Trophoblast cell (in vitro differentiated cells and primary cell): ENCODE data around the gene ARRDC4.

Source experiments
- DNase-seq, 2 donors: peaks; one replicate each; pipeline ENCODE4 v3.0.0-alpha.2; 2016
- H2AFZ ChIP-seq: 2 replicates; pipeline ENCODE4 v1.6.1; 2013; ENCODE audit warnings: low read length, moderate library complexity, mild to moderate bottlenecking; ENCODE audit not compliant: insufficient read depth, poor library complexity
- H2AK5ac ChIP-seq: 2 replicates; pipeline ENCODE4 v1.6.1; 2013; ENCODE audit warnings: mild to moderate bottlenecking, low read length
- H2BK120ac ChIP-seq: 2 replicates; pipeline ENCODE4 v1.6.1; 2013; ENCODE audit warnings: low read length, mild to moderate bottlenecking, moderate library complexity; ENCODE audit not compliant: insufficient read depth, poor library complexity
- H2BK12ac ChIP-seq: 2 replicates; pipeline ENCODE4 v1.6.1; 2013; ENCODE audit warnings: mild to moderate bottlenecking, low read length, moderate library complexity
- H2BK5ac ChIP-seq: 2 replicates; pipeline ENCODE4 v1.6.1; 2013; ENCODE audit warnings: low read length, low read depth, moderate library complexity, mild to moderate bottlenecking; ENCODE audit not compliant: poor library complexity
- H3K14ac ChIP-seq: 2 replicates; pipeline ENCODE4 v1.6.1; 2013; ENCODE audit warnings: mild to moderate bottlenecking, low read length
- H3K18ac ChIP-seq: 2 replicates; pipeline ENCODE4 v1.6.1; 2013; ENCODE audit warnings: mild to moderate bottlenecking, low read length
- H3K23ac ChIP-seq: 2 replicates; pipeline ENCODE4 v1.6.1; 2013; ENCODE audit warnings: low read length
- H3K27ac ChIP-seq: 2 replicates; pipeline ENCODE4 v1.5.1; 2013; ENCODE audit warnings: low read depth, mild to moderate bottlenecking, inconsistent platforms, low read length, moderate library complexity
- H3K27me3 ChIP-seq: 2 replicates; pipeline ENCODE4 v1.6.1; 2013; ENCODE audit warnings: inconsistent platforms, mild to moderate bottlenecking, low read length, moderate library complexity; ENCODE audit not compliant: insufficient read depth
- H3K36me3 ChIP-seq, 2 experiments: 1 replicate in 1 of 2; 2 replicates in 1 of 2; pipeline ENCODE4 v1.6.1; 2013; ENCODE audit warnings: low read length in 2 of 2, mild to moderate bottlenecking in 2 of 2, moderate library complexity in 1 of 2; ENCODE audit not compliant: insufficient read depth in 2 of 2, control insufficient read depth in 1 of 2
- H3K4ac ChIP-seq: 2 replicates; pipeline ENCODE4 v1.6.1; 2013; ENCODE audit warnings: low read depth, mild to moderate bottlenecking, low read length, moderate library complexity
- H3K4me1 ChIP-seq, 2 experiments: 1 replicate in 1 of 2; 2 replicates in 1 of 2; pipeline ENCODE4 v1.6.1; 2013; ENCODE audit warnings: low read length in 2 of 2, mild to moderate bottlenecking in 2 of 2, moderate library complexity in 1 of 2; ENCODE audit not compliant: insufficient read depth in 2 of 2, control insufficient read depth in 1 of 2
- H3K4me2 ChIP-seq: 2 replicates; pipeline ENCODE4 v1.6.1; 2013; ENCODE audit warnings: inconsistent platforms, mild to moderate bottlenecking, low read length, moderate library complexity
- H3K4me3 ChIP-seq: 2 replicates; pipeline ENCODE4 v1.5.1; 2013; ENCODE audit warnings: mild to moderate bottlenecking, low read depth, low read length, inconsistent platforms
- H3K79me1 ChIP-seq: one replicate; pipeline ENCODE4 v1.6.1; 2013; ENCODE audit warnings: low read length
- H3K79me2 ChIP-seq: 2 replicates; pipeline ENCODE4 v1.6.1; 2013; ENCODE audit warnings: low read length, mild to moderate bottlenecking; ENCODE audit not compliant: control insufficient read depth, insufficient read depth, poor library complexity
- H3K9ac ChIP-seq: 2 replicates; pipeline ENCODE4 v1.6.1; 2013; ENCODE audit warnings: mild to moderate bottlenecking, low read length
- H3K9me3 ChIP-seq: 2 replicates; pipeline ENCODE4 v1.6.1; 2013; ENCODE audit warnings: low read depth, mild to moderate bottlenecking, control low read depth, inconsistent platforms, low read length; ENCODE audit not compliant: insufficient read depth
- H4K12ac ChIP-seq: 2 replicates; pipeline ENCODE4 v1.6.1; 2013; ENCODE audit warnings: low read depth, mild to moderate bottlenecking, low read length, moderate library complexity
- H4K8ac ChIP-seq: 2 replicates; pipeline ENCODE4 v1.6.1; 2013; ENCODE audit warnings: low read depth, mild to moderate bottlenecking, low read length, moderate library complexity
- H4K91ac ChIP-seq: one replicate; pipeline ENCODE4 v1.6.1; 2013; ENCODE audit warnings: low read depth, mild to moderate bottlenecking, low read length, moderate library complexity
- WGBS: extraction: QIAGEN DNeasy Blood & Tissue Kit; methylation state at CpG from one replicate; pipeline ENCODE4 v1.1.7; 2013; ENCODE audit warnings: missing lambda C conversion rate; ENCODE audit not compliant: insufficient read length, insufficient coverage; ENCODE audit errors: extremely low coverage; 5-methylcytosine and 5-hydroxymethylcytosine counted together

ARRDC4 gene

DNA sequence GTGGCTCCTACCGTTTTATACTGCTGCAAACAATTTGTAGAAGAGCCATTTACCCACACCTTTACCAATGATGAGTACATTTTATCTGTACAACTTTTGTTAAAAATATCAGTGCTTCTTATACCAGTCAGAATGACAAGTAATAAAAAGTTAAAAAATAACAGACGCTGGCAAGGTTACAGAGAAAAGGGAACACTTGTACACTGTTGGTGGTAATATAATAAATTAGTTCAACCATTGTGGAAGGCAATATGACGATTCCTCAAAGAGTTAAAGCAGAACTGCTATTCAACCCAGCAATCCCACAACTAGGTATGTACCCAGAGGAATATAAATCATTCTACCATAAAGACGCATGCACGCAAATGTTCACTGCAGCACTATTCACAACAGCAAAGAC lies 51.9 kb downstream of the ARRDC4 start:
- no peaks in the 10 kb centered on the region for H3K4me1 ChIP-seq
- no peak overlapping the region for H3K18ac ChIP-seq
- H3K79me1 ChIP-seq, result no peaks in the 10 kb centered on the region
- no peak overlapping the region for H3K4me2 ChIP-seq
- no peak for DNase-seq
- no peak overlapping the region for H4K91ac ChIP-seq
- H4K8ac ChIP-seq, result no peak overlapping the region
- no peaks in the 10 kb centered on the region for H3K9me3 ChIP-seq
- H4K12ac ChIP-seq, result no peak overlapping the region
- no peaks in the 10 kb centered on the region for H3K36me3 ChIP-seq
- no peak overlapping the region for H3K23ac ChIP-seq
- H2BK5ac ChIP-seq, result no peak overlapping the region
- H2BK120ac ChIP-seq, result no peak overlapping the region
- H3K27me3 ChIP-seq, result no peaks in the 10 kb centered on the region
- H3K4me3 ChIP-seq, result no peak overlapping the region
- no peak overlapping the region for H3K27ac ChIP-seq
- no peak overlapping the region for H2AFZ ChIP-seq
- H3K79me2 ChIP-seq, result no peaks in the 10 kb centered on the region
- H3K4ac ChIP-seq, result no peak overlapping the region
- no CpG with 5 or more reads among the region's 5 CpGs for WGBS
- no peak overlapping the region for H2AK5ac ChIP-seq
- H3K9ac ChIP-seq, result no peak overlapping the region
- H3K14ac ChIP-seq, result no peak overlapping the region
- no peak overlapping the region for H2BK12ac ChIP-seq

DNA sequence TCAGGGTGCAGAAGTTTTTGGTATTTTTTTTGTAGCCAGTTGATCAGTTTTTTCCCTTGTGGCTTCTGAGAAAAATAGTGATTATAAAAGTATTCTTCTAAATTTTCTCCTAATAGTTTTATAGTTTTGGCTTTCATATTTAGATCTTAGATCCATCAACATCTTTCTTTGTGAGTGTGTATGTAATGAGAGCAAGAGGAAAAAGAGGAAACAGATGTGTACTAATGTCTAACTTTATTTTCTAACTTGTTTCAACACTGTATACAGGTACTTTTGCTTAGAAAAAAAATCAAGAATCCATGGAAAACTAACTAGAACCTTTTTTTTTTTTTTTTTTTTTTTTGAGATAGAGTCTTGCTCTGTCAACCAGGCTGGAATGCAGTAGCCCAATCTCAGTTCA lies 53.1 kb downstream of the ARRDC4 start:
- Histone ChIP-seq H3K4me1 (no peaks in the 10 kb centered on the region), H3K4me2 (no peak overlapping the region), H2AK5ac (no peak overlapping the region), H3K36me3 (no peaks in the 10 kb centered on the region), H3K79me2 (no peaks in the 10 kb centered on the region), H2AFZ (no peak overlapping the region), H3K4me3 (no peak overlapping the region), H2BK12ac (no peak overlapping the region), H3K18ac (no peak overlapping the region), H4K8ac (no peak overlapping the region), H3K4ac (no peak overlapping the region), H3K14ac (no peak overlapping the region), H3K79me1 (no peaks in the 10 kb centered on the region), H3K27ac (no peak overlapping the region), H3K9ac (no peak overlapping the region), H3K23ac (no peak overlapping the region), H3K9me3 (no peaks in the 10 kb centered on the region), H2BK120ac (no peak overlapping the region), H3K27me3 (no peaks in the 10 kb centered on the region), H4K12ac (no peak overlapping the region), H2BK5ac (no peak overlapping the region), H4K91ac (no peak overlapping the region)
- DNase-seq, result no peak

DNA sequence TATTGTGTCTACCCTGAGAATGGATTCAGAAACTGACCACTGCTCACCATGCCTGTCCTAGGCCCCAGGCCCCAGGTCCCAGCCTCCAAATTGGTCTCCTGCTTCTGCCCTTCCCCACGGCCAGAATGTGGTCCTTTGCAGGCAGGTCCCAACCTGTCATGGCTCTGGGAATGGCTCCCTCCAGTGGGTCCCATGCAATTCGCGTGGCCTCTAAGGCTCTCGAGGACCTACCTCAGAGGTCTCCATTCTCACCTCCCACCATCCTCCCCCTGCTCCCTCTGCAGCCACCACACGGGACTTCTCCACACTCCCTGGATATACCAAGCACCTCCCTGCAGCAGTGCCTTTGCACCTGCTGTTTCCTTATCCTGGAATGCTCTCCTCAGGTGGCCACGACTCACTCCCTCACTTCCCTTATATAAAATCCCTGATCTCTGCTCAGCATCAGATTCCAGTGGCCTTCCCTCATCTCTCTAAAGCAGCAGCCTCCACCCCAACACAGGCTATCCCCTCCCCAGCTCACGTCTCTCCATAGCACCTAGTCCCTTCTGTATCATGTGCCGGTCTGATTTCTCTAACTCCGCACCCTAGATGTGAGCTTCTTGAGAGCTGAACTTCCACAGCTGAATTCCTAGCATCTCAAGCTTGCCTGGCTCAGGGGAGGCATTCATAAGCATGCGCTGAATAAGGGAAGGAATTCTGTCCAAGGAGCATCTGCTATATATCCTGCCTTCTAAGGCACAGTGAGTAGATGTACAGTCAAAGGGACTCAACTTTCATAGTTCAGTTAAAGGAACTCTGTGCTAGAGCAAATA lies 56.9 kb downstream of the ARRDC4 start:
- Histone ChIP-seq H4K91ac (no peak overlapping the region), H4K8ac (no peak overlapping the region), H4K12ac (no peak overlapping the region), H3K79me1 (no peaks in the 10 kb centered on the region), H3K4me2 (no peak overlapping the region), H3K23ac (no peak overlapping the region), H2AFZ (no peak overlapping the region), H2AK5ac (no peak overlapping the region), H3K18ac (no peak overlapping the region), H3K4me1 (no peaks in the 10 kb centered on the region), H3K9me3 (no peaks in the 10 kb centered on the region), H3K9ac (no peak overlapping the region), H2BK12ac (no peak overlapping the region), H3K27me3 (no peaks in the 10 kb centered on the region), H3K4me3 (no peak overlapping the region), H3K14ac (no peak overlapping the region), H3K36me3 (no peaks in the 10 kb centered on the region), H3K4ac (no peak overlapping the region), H3K79me2 (no peaks in the 10 kb centered on the region), H3K27ac (no peak overlapping the region), H2BK120ac (no peak overlapping the region), H2BK5ac (no peak overlapping the region)
- DNase-seq, result no peak
- no CpG with 5 or more reads among the region's 10 CpGs for WGBS

DNA sequence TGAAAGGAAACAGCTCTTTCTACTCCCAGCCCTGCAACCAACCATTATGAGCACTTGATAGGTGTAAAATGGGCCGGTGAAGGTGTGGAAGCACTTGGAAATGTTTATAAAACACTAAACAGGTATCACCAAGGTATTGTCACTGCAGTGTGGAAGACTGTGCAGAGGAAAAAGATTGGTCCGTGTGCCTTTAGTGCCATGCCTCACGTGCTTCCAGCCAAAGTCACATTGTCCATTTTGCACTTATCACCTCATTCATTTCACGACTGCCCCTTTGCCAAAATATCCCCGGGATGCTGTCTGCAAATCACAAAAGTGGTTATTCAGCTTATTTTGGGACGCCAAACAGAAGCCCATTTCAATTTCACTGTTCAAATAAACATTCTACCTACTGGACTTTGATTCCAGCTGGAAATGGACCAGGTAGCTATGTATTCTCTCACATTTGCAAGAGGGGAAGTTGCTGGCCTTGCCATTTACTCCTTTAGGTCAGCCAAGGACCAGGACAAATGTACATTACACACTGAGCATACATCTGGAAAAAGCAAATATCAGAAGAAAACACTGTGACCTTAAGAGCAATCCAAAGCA lies 58.4 kb downstream of the ARRDC4 start:
- H3K4me3 ChIP-seq, result no peak overlapping the region
- no peaks in the 10 kb centered on the region for H3K79me2 ChIP-seq
- no peaks in the 10 kb centered on the region for H3K36me3 ChIP-seq
- H3K27me3 ChIP-seq, result no peaks in the 10 kb centered on the region
- no peaks in the 10 kb centered on the region for H3K4me1 ChIP-seq
- no peak overlapping the region for H2AFZ ChIP-seq
- H2BK12ac ChIP-seq, result no peak overlapping the region
- no peak overlapping the region for H2BK120ac ChIP-seq
- no peak overlapping the region for H3K18ac ChIP-seq
- H3K9me3 ChIP-seq, result no peaks in the 10 kb centered on the region
- no peak overlapping the region for H4K91ac ChIP-seq
- H3K4ac ChIP-seq, result no peak overlapping the region
- no peak overlapping the region for H3K9ac ChIP-seq
- H4K8ac ChIP-seq, result no peak overlapping the region
- H3K14ac ChIP-seq, result no peak overlapping the region
- no peak overlapping the region for H2BK5ac ChIP-seq
- no peak overlapping the region for H4K12ac ChIP-seq
- no peak overlapping the region for H2AK5ac ChIP-seq
- H3K79me1 ChIP-seq, result no peaks in the 10 kb centered on the region
- H3K23ac ChIP-seq, result no peak overlapping the region
- no peak overlapping the region for H3K4me2 ChIP-seq
- no CpG with 5 or more reads among the region's 6 CpGs for WGBS
- DNase-seq, result no peak
- no peak overlapping the region for H3K27ac ChIP-seq
